ENCODE measurements around the gene FAM98C.
"Not testable (repeated sequence)": the region's sequence is repeated elsewhere in the genome, so short reads cannot be mapped to it uniquely, and the experiment has no call there.

Gene FAM98C

GRCh38 chr19:38422438-38422837, 19.5 kb downstream of the FAM98C start:
- TF ChIP-seq ZFX (IDR thresholded peaks at IDR 0.05; ENCODE audit: borderline replicate concordance): no peak
- no peak for TF ChIP-seq CTCF (IDR thresholded peaks at IDR 0.05)

GRCh38 chr19:38424272-38424671, 21.4 kb downstream of the FAM98C start:
- TF ChIP-seq CTCF (IDR thresholded peaks at IDR 0.05) (no peak), ZFX (IDR thresholded peaks at IDR 0.05; ENCODE audit: borderline replicate concordance) (no peak)
- no peak overlapping the region for H3K27ac ChIP-seq

More at GRCh38 chr19:38422438-38422837, 19.5 kb downstream of the FAM98C start:
- H3K27ac ChIP-seq: no peak overlapping the region

- no peak overlapping the region for H3K27ac ChIP-seq
- TF ChIP-seq ZFX (IDR thresholded peaks at IDR 0.05; ENCODE audit: borderline replicate concordance) (no peak), CTCF (IDR thresholded peaks at IDR 0.05) (no peak)
Observed at GRCh38 chr19:38425222-38425809, 22.4 kb downstream of the FAM98C start.

- no peak within 1 kb of the TSS for H3K27ac ChIP-seq
- TF ChIP-seq CTCF (IDR thresholded peaks at IDR 0.05) (no peak), ZFX (IDR thresholded peaks at IDR 0.05; ENCODE audit: borderline replicate concordance) (no peak)
Observed at GRCh38 chr19:38425810-38426466, 23.0 kb downstream of the FAM98C start, which contains the start of gene RASGRP4. Gene RASGRP4 (minus strand): TSS chr19:38426219. CDS start chr19:38426091, 128 bp downstream.

GRCh38 chr19:38427035-38427677, 24.3 kb downstream of the FAM98C start:
- H3K27ac ChIP-seq: not testable (repeated sequence)

GRCh38 chr19:38429055-38429810, 26.3 kb downstream of the FAM98C start:
- TF ChIP-seq CTCF (IDR thresholded peaks at IDR 0.05) (no peak), ZFX (IDR thresholded peaks at IDR 0.05; ENCODE audit: borderline replicate concordance) (no peak)
- no peak overlapping the region for H3K27ac ChIP-seq

- no peak overlapping the region for H3K27ac ChIP-seq
- TF ChIP-seq ZFX (IDR thresholded peaks at IDR 0.05; ENCODE audit: borderline replicate concordance): no peak
- no peak for TF ChIP-seq CTCF (IDR thresholded peaks at IDR 0.05)
Observed at GRCh38 chr19:38429811-38430156, 26.9 kb downstream of the FAM98C start.

All from 22Rv1 (cell line).